HG02588 (cell line): ENCODE results near the gene S100Z.
A peak's percentile ranks its signal among the peaks of the same experiment; 100 is the strongest.
"Not testable (repeated sequence)": the region's sequence is repeated elsewhere in the genome, so short reads cannot be mapped to it uniquely, and the experiment has no call there.

Source experiments
- ATAC-seq: cut with Tn5 transposase; IDR thresholded peaks from one replicate; pipeline ENCODE4 v1.9.1; 2021; ENCODE audit warnings: mild to moderate bottlenecking, moderate library complexity; ENCODE audit not compliant: unreplicated experiment

S100Z gene

GRCh38 chr5:76867827-76868693 lies 18.2 kb downstream of the S100Z start:
- ATAC-seq: peak; percentile 51

- ATAC-seq: no peak
Measured at GRCh38 chr5:76870046-76870445, 20.2 kb downstream of the S100Z start.

- ATAC-seq: no peak
Measured at GRCh38 chr5:76874088-76874581, 24.3 kb downstream of the S100Z start.

- ATAC-seq: no peak
Measured at GRCh38 chr5:76888733-76889300, 39.0 kb downstream of the S100Z start.

- no peak for ATAC-seq
Measured at GRCh38 chr5:76893294-76893693, 43.5 kb downstream of the S100Z start.

GRCh38 chr5:76896196-76896595 lies 46.4 kb downstream of the S100Z start:
- ATAC-seq: no peak

- no peak for ATAC-seq
Measured at GRCh38 chr5:76901522-76901921, 51.7 kb downstream of the S100Z start.

GRCh38 chr5:76908166-76908565 lies 58.4 kb downstream of the S100Z start:
- no peak for ATAC-seq

GRCh38 chr5:76910344-76910933 lies 60.6 kb downstream of the S100Z start:
- ATAC-seq: not testable (repeated sequence)

GRCh38 chr5:76914671-76915070 lies 64.9 kb downstream of the S100Z start:
- ATAC-seq: not testable (repeated sequence)

GRCh38 chr5:76918539-76918938 lies 68.7 kb downstream of the S100Z start:
- ATAC-seq: no peak

GRCh38 chr5:76920491-76920890 lies 70.7 kb downstream of the S100Z start:
- no peak for ATAC-seq

GRCh38 chr5:76926329-76927105 lies 76.7 kb downstream of the S100Z start:
- no peak for ATAC-seq

- ATAC-seq: no peak
Measured at GRCh38 chr5:76927961-76928360, 78.1 kb downstream of the S100Z start.

- ATAC-seq: no peak
Measured at GRCh38 chr5:76930083-76930482, 80.3 kb downstream of the S100Z start.

GRCh38 chr5:76938177-76938576 lies 88.4 kb downstream of the S100Z start:
- no peak for ATAC-seq

- ATAC-seq: no peak
Measured at GRCh38 chr5:76941000-76941399, 91.2 kb downstream of the S100Z start.

- ATAC-seq: no peak
Measured at GRCh38 chr5:76941442-76941841, 91.6 kb downstream of the S100Z start.

- ATAC-seq: no peak
Measured at GRCh38 chr5:76942581-76942980, 92.8 kb downstream of the S100Z start.

- no peak for ATAC-seq
Measured at GRCh38 chr5:76943006-76943405, 93.2 kb downstream of the S100Z start.

- ATAC-seq: no peak
Measured at GRCh38 chr5:76944638-76945037, 94.8 kb downstream of the S100Z start.
